Activated naive CD4-positive, alpha-beta T cell treated with anti-CD3 and anti-CD28 coated beads, Interleukin-2, amount 10 ng/mL, durations not matched to agents 7 days and 5 days (primary cell): Measurements from ENCODE around the gene ARL10.
A peak's percentile ranks its signal among the peaks of the same experiment; 100 is the strongest.

Source experiments
- CTCF ChIA-PET: fragments of 350-600 bp; sonication (Branson Sonifier 250); formaldehyde crosslinking; loops from one replicate; lab custom pipeline; 2021; ENCODE audit warnings: antibody characterized with exemption; lab: Charles Lee
- DNase-seq: peaks from one replicate; pipeline ENCODE4 v3.0.0-alpha.2; 2020
- H3K27ac Mint-ChIP-seq: one replicate; pipeline ENCODE4 v1.8.0; 2021; ENCODE audit warnings: mild to moderate bottlenecking, moderate library complexity, mixed read lengths
- H3K27me3 Mint-ChIP-seq: one replicate; pipeline ENCODE4 v1.8.0; 2021; ENCODE audit warnings: mild to moderate bottlenecking, mixed read lengths
- H3K36me3 Mint-ChIP-seq: one replicate; pipeline ENCODE4 v1.8.0; 2021; ENCODE audit warnings: mixed read lengths
- H3K4me1 Mint-ChIP-seq: one replicate; pipeline ENCODE4 v1.8.0; 2021; ENCODE audit warnings: mixed read lengths
- H3K4me3 Mint-ChIP-seq: one replicate; pipeline ENCODE4 v1.8.0; 2021; ENCODE audit warnings: mild to moderate bottlenecking, moderate library complexity, mixed read lengths
- H3K9me3 Mint-ChIP-seq: one replicate; pipeline ENCODE4 v1.8.0; 2021; ENCODE audit warnings: mixed read lengths

The ARL10 gene, protein sequence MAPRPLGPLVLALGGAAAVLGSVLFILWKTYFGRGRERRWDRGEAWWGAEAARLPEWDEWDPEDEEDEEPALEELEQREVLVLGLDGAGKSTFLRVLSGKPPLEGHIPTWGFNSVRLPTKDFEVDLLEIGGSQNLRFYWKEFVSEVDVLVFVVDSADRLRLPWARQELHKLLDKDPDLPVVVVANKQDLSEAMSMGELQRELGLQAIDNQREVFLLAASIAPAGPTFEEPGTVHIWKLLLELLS

DNA sequence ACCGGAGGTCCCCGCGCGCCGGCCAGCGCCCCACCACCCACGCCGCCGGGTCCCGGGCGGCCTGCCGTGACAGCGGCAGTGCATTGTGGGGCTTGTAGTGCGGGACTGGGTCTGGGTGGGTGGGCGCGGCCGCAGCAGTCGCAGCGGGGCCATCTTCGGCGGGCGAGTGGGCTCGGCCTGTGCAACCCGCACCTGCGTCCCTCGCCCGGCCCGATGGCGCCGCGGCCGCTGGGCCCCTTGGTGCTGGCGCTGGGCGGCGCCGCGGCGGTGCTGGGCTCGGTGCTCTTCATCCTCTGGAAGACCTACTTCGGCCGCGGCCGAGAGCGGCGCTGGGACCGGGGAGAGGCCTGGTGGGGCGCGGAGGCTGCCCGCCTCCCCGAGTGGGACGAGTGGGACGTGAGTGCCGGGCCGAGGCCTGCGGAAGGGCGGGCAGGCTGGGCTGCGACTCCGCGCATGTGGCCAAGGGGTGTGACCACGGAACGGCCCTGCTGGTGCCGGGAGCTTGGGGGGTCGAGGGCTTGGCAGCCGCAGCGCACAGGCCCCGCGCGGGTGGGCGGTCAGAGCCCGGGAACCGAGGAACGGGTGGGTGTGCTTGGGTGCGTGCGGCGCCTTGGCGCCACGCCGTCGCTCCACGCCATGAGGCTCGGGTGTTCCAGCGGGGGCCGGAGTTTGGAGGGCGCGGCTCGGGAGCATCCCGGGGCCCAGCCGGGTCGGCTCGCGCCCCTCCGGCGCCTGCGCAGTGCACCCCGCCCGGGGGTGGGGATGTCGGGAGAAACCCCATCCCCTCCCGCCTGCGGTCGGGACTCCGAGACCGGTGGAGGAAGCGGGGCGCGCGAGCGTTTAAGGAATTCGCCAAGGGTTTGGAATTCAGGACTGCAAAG, at the start of gene ARL10:
Gene ARL10 (plus strand): TSS at position 137 of the 881 bp plus-strand sequence. CDS start 77 bp downstream, at position 214.
- peak within 1 kb of the TSS; percentile 24 for H3K27ac Mint-ChIP-seq
- CTCF ChIA-PET: no interaction called here

DNA sequence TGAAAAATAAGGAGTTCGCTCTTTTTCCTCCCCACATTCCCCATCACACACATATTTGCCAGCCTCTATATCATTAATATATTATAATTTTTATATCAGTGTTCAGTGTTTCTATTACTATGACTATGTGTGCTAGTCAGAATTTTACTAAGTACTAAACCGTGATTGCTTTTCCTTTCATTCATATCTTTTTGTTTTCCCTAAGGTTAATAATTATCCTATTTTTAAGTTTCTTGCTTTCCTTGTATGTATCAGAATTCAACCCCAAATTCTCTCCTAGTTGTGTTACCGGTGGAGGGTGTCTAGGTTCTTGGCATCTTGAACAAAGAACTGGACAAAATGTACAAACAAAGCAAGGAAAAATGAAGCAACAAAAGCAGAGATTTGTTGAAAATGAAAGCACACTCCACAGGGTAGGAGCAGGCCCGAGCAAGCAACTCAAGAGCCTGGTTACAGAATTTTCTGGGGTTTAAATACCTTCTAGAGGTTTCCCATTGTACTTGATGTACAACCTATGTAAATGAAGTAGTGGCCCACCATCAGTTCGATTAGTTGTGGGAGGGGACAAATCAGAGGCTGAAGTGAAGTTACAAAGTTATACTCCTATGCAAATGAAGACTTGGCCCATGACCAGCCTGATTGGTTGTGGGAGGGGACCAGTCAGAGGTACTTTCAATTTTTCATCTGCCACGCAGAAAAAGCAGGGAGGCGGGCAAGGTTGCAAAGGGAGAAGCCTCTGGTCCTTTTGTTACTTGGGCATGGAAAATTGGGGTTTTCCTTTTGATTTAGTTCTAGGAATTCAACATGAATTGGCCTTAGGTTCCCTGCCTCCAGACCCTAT, 47.5 kb upstream of the ARL10 start:
- Mint-ChIP-seq H3K27ac (no peak overlapping the region), H3K9me3 (no peaks in the 10 kb centered on the region), H3K36me3 (peaks cover 30% of the 10 kb centered on the region), H3K27me3 (no peaks in the 10 kb centered on the region), H3K4me1 (no peaks in the 10 kb centered on the region), H3K4me3 (no peak overlapping the region)
- DNase-seq: no peak
- CTCF ChIA-PET: no interaction called here

More for the DNA sequence above, at the start of gene ARL10:
- H3K4me1 Mint-ChIP-seq: peaks cover 36% of the 10 kb centered on the region
- peaks cover 17% of the 10 kb centered on the region for H3K36me3 Mint-ChIP-seq
- DNase-seq: peak; percentile 70
- no peaks in the 10 kb centered on the region for H3K27me3 Mint-ChIP-seq
- peak within 1 kb of the TSS; percentile 73 for H3K4me3 Mint-ChIP-seq
- H3K9me3 Mint-ChIP-seq: no peaks in the 10 kb centered on the region

DNA sequence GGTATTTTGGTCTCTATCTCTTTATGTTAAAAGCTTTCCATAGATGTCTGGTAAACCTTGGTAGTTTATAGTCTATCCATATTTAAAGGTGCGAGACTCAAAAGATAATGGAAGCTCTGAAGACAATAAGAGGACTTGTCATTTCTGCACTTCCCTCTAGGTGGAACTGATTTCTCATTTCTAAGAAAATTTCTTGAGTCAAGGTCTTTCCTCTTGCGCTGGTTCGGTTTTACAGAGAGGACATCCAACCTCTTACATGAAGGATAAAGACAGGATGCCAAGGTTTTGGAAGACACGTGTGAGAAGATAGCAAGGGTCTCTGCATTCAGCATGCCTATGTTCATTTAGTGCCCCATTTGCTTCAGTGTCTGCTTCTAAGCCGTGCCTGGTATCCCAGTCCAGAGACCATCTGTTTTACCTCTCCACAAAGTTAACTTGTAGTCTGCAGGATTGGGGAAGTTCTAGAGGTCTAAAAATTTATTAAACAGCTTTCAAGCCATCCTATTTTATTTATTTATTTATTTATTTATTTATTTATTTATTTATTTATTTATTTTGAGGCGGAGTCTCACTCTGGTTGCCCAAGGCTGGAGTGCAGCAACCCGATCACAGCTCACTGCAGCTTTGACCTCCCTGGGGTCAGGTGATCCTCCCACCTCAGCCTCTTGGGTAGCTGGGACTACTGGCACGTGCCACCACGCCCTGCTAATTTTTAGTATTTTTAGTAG, 45.3 kb upstream of the ARL10 start:
- CTCF ChIA-PET: interaction anchor here (0.7 to 1.1 kb wide), 2 partner anchors 41 to 524 kb away, joined by 3 read pairs; partner anchors contain the start of gene KIAA1191
- Mint-ChIP-seq H3K36me3 (peaks cover 28% of the 10 kb centered on the region), H3K4me1 (no peaks in the 10 kb centered on the region), H3K9me3 (no peaks in the 10 kb centered on the region), H3K27ac (no peak overlapping the region), H3K4me3 (no peak overlapping the region), H3K27me3 (no peaks in the 10 kb centered on the region)
- DNase-seq: no peak

DNA sequence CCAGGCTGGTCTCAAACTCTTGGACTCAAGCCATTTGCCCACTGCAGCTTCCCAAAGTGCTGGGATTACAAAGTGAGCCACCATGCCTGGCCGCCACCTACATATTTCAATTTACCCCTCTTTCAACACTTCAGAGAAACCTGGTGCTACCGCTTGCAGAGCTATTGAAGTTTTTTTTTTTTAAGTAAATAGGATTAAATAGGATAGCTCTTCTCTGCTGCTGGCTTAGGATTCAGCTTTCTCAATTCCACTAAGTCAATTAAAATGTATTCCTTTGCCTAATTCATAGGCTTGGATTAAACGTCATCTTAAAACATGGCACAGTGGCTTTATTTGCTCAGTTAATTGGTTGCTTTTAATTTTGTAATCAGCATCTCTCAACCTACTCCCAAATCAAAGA, 44.7 kb upstream of the ARL10 start:
- H3K36me3 Mint-ChIP-seq: peaks cover 23% of the 10 kb centered on the region
- H3K4me3 Mint-ChIP-seq: no peak overlapping the region
- no peak overlapping the region for H3K27ac Mint-ChIP-seq
- no peaks in the 10 kb centered on the region for H3K27me3 Mint-ChIP-seq
- no peaks in the 10 kb centered on the region for H3K4me1 Mint-ChIP-seq
- DNase-seq: no peak
- H3K9me3 Mint-ChIP-seq: no peaks in the 10 kb centered on the region
- CTCF ChIA-PET: interaction anchor here (0.7 to 1.1 kb wide), 2 partner anchors 41 to 523 kb away, joined by 3 read pairs; partner anchors contain the start of gene KIAA1191

DNA sequence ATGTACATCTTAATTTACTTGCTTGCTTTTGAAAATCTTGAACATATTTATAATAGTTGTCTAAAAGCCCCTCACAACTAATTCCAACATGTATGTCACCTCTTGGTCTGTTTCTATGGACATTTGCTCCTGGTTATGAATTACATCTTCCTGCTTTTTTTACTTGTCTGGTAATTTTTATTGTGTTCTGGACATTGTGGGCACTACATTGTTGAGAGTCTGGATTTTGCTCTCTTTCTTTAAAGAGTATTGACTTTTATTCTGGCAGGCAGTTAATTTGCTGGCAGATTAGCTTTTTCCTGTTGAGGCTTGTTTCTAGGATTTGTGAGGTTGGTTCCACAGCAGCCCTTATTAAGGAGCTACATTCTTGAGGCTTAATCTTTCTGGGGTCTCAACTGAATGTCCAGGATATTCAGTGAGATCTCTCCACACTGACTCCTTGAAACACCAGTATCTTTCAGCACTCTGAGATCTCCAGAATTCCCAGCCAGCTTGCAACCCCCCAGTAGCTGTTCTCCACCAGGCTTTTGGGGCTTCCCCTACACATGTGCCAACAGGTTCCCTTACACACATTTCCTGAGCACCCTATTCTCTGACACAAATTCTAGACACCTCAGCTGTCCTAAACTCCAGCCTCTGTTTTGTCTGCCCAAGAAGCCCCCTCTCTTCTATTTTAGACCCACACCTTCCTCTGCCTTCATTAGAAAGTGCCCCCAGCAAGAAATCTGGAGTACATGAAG, 31.1 kb upstream of the ARL10 start:
- Mint-ChIP-seq H3K27ac (peak overlapping the region; percentile 55), H3K27me3 (no peaks in the 10 kb centered on the region), H3K4me1 (no peaks in the 10 kb centered on the region), H3K9me3 (peaks cover 10% of the 10 kb centered on the region), H3K36me3 (peaks cover 41% of the 10 kb centered on the region), H3K4me3 (no peak overlapping the region)
- DNase-seq: no peak
- CTCF ChIA-PET: no interaction called here

DNA sequence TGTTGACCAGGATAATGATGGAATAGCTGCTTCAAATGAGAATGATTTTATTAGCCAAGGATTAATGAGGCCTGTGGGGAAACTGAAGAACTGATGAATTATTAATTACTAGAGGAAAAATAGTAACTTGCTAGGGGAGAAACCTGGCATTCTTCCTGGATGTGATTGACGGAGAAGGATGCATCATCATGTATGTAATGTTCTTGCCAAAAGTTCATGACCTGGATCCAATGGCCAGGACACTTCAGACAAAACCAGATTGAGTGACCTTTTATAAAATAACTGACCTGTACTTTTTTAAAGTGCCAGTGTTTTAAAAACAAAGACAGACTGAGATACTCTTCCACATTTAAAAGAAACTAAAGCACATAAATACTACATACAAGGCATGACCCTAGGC, 27.4 kb upstream of the ARL10 start:
- no peak for DNase-seq
- Mint-ChIP-seq H3K9me3 (peaks cover 10% of the 10 kb centered on the region), H3K36me3 (peaks cover 42% of the 10 kb centered on the region), H3K27ac (no peak overlapping the region), H3K4me3 (no peak overlapping the region), H3K27me3 (no peaks in the 10 kb centered on the region), H3K4me1 (no peaks in the 10 kb centered on the region)
- CTCF ChIA-PET: no interaction called here

DNA sequence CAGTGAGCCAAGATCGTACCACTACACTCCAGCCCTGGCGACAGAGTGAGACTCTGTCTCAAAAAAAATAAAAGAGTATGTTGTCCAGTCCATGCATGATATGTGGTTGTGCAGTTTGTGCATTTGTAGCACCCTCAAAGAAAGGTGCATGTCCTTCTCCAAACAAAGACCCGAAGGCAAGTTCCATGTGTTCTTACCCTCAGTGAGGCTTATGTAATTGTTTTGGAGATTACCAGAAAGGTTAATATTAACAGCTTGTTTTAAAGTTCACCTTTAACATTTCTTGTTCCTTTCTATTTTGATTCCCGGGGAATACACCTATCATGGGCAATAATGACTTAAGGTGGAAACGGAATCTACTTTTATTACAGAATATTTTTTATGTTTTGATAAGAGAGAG, 26.0 kb upstream of the ARL10 start:
- Mint-ChIP-seq H3K9me3 (peaks cover 3% of the 10 kb centered on the region), H3K27me3 (no peaks in the 10 kb centered on the region), H3K4me3 (no peak overlapping the region), H3K27ac (no peak overlapping the region), H3K36me3 (peaks cover 35% of the 10 kb centered on the region), H3K4me1 (no peaks in the 10 kb centered on the region)
- DNase-seq: no peak
- CTCF ChIA-PET: no interaction called here

DNA sequence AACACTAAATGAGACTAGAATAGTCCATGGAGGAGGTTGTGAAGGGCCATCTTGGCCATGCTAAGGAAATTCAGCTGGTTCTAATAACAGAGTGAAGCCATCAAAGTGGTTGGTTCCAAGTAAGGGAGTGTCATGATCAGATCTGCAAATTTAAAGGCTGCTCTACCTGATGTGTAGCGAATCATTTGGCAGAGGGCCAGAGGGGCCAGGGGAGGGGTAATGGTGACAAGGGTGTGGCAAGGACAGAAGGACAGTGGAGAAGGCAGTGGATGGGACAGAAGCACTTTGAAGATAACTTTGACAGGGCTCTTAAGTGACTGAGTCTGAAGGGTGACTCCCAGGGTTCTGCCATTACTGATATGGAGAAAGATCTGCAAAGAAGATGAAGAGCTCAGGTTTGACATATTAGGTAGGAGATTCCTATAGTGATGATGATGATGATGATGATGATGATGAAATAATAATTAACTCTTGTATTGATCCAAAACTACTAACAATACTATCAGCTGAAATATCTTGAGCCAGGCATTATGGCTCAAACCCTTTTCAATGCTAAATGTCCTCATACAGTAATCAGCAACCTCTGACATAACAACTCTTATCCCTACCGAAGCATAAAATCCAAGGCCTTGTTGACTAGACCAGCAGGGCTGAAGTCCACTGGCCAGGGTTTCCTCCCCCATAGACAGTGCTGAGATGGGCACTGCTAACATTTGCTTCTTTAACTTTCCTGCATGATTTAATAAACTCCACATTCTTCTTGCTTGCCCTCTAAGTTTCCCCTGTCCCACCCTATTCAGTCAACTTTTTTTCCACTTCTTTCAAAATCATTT, 23.7 kb upstream of the ARL10 start:
- no peak overlapping the region for H3K4me3 Mint-ChIP-seq
- no peaks in the 10 kb centered on the region for H3K27me3 Mint-ChIP-seq
- peaks cover 41% of the 10 kb centered on the region for H3K36me3 Mint-ChIP-seq
- H3K4me1 Mint-ChIP-seq: no peaks in the 10 kb centered on the region
- H3K27ac Mint-ChIP-seq: no peak overlapping the region
- no peaks in the 10 kb centered on the region for H3K9me3 Mint-ChIP-seq
- no peak for DNase-seq
- CTCF ChIA-PET: no interaction called here

DNA sequence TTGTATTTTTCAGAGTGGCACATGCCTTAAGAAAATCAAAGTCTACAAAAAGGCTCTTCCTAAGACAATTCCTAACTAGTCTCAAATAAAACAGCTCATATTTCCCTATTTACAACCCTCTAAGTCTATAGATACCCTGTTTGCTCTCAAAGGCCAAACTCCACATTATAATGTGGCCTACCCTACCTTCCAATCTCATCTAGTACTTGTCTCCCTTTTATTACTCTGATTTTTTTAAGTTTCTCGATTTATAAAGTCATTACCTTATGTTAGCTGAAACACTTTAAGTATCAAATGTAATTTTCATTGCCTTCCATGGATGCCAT, 23.2 kb upstream of the ARL10 start:
- Mint-ChIP-seq H3K27me3 (no peaks in the 10 kb centered on the region), H3K27ac (no peak overlapping the region)

DNA sequence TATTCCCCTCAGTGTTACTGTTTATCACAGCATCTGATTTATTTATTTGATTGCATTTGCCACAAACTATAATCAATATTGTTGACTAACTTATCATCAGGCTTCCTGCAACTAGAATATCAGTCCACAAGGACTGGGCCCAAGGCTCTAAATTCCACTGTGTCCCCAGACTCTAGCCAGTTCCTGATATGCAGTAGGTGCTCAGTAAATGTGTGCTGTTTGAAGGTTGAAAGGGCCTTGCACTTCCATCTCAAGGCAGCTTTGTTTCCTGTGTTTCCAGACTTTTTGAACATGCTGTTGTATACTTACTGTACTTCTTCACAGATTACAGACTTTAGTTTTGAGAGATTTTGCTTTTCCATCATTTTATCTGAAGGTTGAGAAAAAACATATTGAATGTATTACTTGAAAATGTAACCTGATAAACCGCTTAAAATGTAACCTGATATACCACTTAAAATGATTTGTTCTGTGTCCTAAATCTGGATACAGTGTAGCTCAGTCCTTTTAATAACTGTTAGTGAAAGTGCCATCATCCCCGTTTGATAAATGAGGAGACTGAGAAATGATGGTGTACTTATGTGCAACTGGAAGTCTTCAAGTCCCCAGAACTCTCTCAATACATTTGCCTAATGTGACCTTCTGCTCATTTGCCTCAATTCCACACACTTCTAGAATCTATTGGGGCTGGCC, 22.4 kb upstream of the ARL10 start:
- Mint-ChIP-seq H3K27ac (peak overlapping the region; percentile 46), H3K4me1 (no peaks in the 10 kb centered on the region), H3K9me3 (no peaks in the 10 kb centered on the region), H3K27me3 (no peaks in the 10 kb centered on the region), H3K36me3 (peaks cover 36% of the 10 kb centered on the region), H3K4me3 (no peak overlapping the region)
- DNase-seq: no peak
- CTCF ChIA-PET: no interaction called here

More for the DNA sequence above, 23.2 kb upstream of the ARL10 start:
- DNase-seq: no peak
- CTCF ChIA-PET: no interaction called here
- Mint-ChIP-seq H3K4me3 (no peak overlapping the region), H3K4me1 (no peaks in the 10 kb centered on the region), H3K36me3 (peaks cover 36% of the 10 kb centered on the region), H3K9me3 (no peaks in the 10 kb centered on the region)

DNA sequence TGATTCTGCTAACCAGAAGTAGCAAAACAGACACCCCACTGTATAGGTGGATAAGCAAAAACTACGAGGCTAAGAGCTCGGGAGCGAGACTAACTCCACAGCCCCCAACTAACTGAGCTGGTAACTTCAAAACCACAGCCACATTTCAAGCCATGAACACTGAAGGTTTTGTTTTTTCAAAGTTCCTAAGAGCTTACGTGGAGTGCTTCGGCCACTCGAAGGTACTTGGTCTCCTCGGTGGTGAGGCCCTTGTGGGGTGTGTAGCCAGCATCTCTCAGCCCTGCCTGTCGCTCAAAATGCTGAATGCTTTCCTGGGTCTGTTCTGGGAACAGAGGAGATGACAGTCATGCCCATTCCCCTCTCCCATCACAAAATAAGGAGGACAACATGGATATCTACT, 14.9 kb upstream of the ARL10 start:
- H3K36me3 Mint-ChIP-seq: peaks cover 70% of the 10 kb centered on the region
- CTCF ChIA-PET: no interaction called here
- H3K4me1 Mint-ChIP-seq: peaks cover 8% of the 10 kb centered on the region
- H3K27me3 Mint-ChIP-seq: no peaks in the 10 kb centered on the region
- H3K4me3 Mint-ChIP-seq: no peak overlapping the region
- no peak overlapping the region for H3K27ac Mint-ChIP-seq
- no peak for DNase-seq
- H3K9me3 Mint-ChIP-seq: no peaks in the 10 kb centered on the region
